ENCODE results near the gene EPB41L5. TPM values are rescaled to one million over a fixed set of nuclear protein-coding genes. Genes with fewer than 3 reads are reported as not detected.

EPB41L5 gene
- polyA plus RNA-seq, 1 donor (not counting 4 experiments of a cell fraction or from before 2014, with no cell fraction given), result 17.8 TPM

- H3K4me1 ChIP-seq (ENCODE audit: control insufficient read depth, extremely low read depth, insufficient read depth, low read length), result no peaks in the 10 kb centered on the region
- dilution Hi-C loops (cut with MboI; ENCODE audit: extremely low pct_ligation_motif_present, low sequenced_read_pairs), result no loop called here
- FAIRE-seq, result no peak
Measured at GRCh38 chr2:120140866-120141265, 128.0 kb downstream of the EPB41L5 start.

DNA sequence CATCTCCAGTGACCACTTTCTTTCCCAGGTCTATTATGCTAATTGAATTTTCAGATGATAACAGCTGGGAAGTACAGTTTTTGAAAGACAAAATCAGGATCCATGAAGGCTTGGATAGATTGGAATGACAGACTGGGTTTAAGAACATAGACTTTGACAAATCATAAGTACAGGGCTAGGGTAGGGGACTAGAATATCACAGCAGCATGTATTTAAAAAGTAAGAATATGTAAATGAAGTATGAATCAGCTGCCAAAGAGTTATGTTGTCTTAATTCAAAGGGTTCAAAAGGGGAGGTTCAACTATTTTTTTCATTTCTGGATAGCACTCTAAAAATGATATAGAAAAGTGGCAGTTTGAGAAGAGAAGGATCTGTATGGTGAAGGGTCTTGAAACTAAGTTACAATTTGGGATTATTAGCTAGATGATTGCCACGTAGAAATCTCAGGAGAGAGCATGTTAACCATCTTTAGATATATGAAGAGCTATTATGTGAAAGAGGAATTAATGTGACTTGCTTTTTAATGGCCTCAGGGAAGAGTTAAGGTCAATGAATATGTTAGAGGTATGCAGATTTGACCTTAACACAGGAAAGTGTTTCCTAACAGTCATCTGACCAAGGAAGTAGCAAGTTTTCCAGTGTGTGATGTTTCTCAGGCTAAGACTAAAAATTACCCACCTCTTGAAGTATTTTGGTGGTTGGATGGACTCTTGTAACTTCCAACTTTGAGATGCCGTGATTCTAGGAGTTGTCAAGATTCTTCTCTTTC, 128.6 kb downstream of the EPB41L5 start:
- no peaks in the 10 kb centered on the region for H3K27me3 ChIP-seq (ENCODE audit: control insufficient read depth, extremely low read depth, insufficient read depth, low read length)
- no peaks in the 10 kb centered on the region for H3K4me1 ChIP-seq (ENCODE audit: control insufficient read depth, extremely low read depth, insufficient read depth, low read length)
- dilution Hi-C loops (cut with MboI; ENCODE audit: extremely low pct_ligation_motif_present, low sequenced_read_pairs), result no loop called here
- no peaks in the 10 kb centered on the region for H4K20me1 ChIP-seq (ENCODE audit: control insufficient read depth, extremely low read depth, insufficient read depth, low read length)
- no peak overlapping the region for H3K9ac ChIP-seq (ENCODE audit: control insufficient read depth, extremely low read depth, insufficient read depth, low read length)
- TF ChIP-seq EZH2 (IDR thresholded peaks at IDR 0.05; ENCODE audit: low read length), result no peak
- TF ChIP-seq, protein P1, sequence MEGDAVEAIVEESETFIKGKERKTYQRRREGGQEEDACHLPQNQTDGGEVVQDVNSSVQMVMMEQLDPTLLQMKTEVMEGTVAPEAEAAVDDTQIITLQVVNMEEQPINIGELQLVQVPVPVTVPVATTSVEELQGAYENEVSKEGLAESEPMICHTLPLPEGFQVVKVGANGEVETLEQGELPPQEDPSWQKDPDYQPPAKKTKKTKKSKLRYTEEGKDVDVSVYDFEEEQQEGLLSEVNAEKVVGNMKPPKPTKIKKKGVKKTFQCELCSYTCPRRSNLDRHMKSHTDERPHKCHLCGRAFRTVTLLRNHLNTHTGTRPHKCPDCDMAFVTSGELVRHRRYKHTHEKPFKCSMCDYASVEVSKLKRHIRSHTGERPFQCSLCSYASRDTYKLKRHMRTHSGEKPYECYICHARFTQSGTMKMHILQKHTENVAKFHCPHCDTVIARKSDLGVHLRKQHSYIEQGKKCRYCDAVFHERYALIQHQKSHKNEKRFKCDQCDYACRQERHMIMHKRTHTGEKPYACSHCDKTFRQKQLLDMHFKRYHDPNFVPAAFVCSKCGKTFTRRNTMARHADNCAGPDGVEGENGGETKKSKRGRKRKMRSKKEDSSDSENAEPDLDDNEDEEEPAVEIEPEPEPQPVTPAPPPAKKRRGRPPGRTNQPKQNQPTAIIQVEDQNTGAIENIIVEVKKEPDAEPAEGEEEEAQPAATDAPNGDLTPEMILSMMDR (optimal IDR thresholded peaks at IDR 0.05 in 1 of 3, IDR thresholded peaks at IDR 0.05 in 1 of 3, conservative IDR thresholded peaks at IDR 0.05 in 1 of 3; ENCODE audit: extremely low read depth in 1 of 3, insufficient read depth in 2 of 3, low read length in 3 of 3), result no peak
- no peaks in the 10 kb centered on the region for H3K9me3 ChIP-seq (ENCODE audit: control insufficient read depth, low read depth, low read length)
- no peaks in the 10 kb centered on the region for H3K36me3 ChIP-seq (ENCODE audit: control insufficient read depth in 2 of 2, extremely low read depth in 1 of 2, insufficient read depth in 2 of 2, low read length in 2 of 2)
- H3K79me2 ChIP-seq (ENCODE audit: control insufficient read depth, insufficient read depth, low read length), result no peaks in the 10 kb centered on the region
- no peaks in the 10 kb centered on the region for H3K9me1 ChIP-seq (ENCODE audit: control insufficient read depth, extremely low read depth, insufficient read depth, low read length)
- no peak overlapping the region for H3K4me3 ChIP-seq (ENCODE audit: control insufficient read depth in 2 of 3, extremely low read depth in 1 of 3, insufficient read depth in 2 of 3, low read depth in 1 of 3, low read length in 3 of 3)
- no peak overlapping the region for H3K27ac ChIP-seq (ENCODE audit: control insufficient read depth, insufficient read depth, low read length)
- FAIRE-seq (no peak), DNase-seq (ENCODE audit: low read depth, low spot score) (no peak)
- H3K4me2 ChIP-seq (ENCODE audit: control insufficient read depth, extremely low read depth, insufficient read depth, low read depth, low read length), result no peak overlapping the region
- H2AFZ ChIP-seq (ENCODE audit: control insufficient read depth, low read length), result no peak overlapping the region

More at GRCh38 chr2:120140866-120141265, 128.0 kb downstream of the EPB41L5 start:
- H2AFZ ChIP-seq (ENCODE audit: control insufficient read depth, low read length), result no peak overlapping the region
- H3K9ac ChIP-seq (ENCODE audit: control insufficient read depth, extremely low read depth, insufficient read depth, low read length), result no peak overlapping the region
- no peaks in the 10 kb centered on the region for H3K79me2 ChIP-seq (ENCODE audit: control insufficient read depth, insufficient read depth, low read length)
- H3K4me3 ChIP-seq (ENCODE audit: control insufficient read depth in 2 of 3, extremely low read depth in 1 of 3, insufficient read depth in 2 of 3, low read depth in 1 of 3, low read length in 3 of 3), result no peak overlapping the region
- no peak for DNase-seq (ENCODE audit: low read depth, low spot score)
- TF ChIP-seq EZH2 (IDR thresholded peaks at IDR 0.05; ENCODE audit: low read length), result no peak
- TF ChIP-seq, protein P1 (optimal IDR thresholded peaks at IDR 0.05 in 1 of 3, IDR thresholded peaks at IDR 0.05 in 1 of 3, conservative IDR thresholded peaks at IDR 0.05 in 1 of 3; ENCODE audit: extremely low read depth in 1 of 3, insufficient read depth in 2 of 3, low read length in 3 of 3), result no peak
- no peaks in the 10 kb centered on the region for H3K9me1 ChIP-seq (ENCODE audit: control insufficient read depth, extremely low read depth, insufficient read depth, low read length)
- no peak overlapping the region for H3K4me2 ChIP-seq (ENCODE audit: control insufficient read depth, extremely low read depth, insufficient read depth, low read depth, low read length)
- no peak overlapping the region for H3K27ac ChIP-seq (ENCODE audit: control insufficient read depth, insufficient read depth, low read length)
- H3K27me3 ChIP-seq (ENCODE audit: control insufficient read depth, extremely low read depth, insufficient read depth, low read length), result no peaks in the 10 kb centered on the region
- H3K9me3 ChIP-seq (ENCODE audit: control insufficient read depth, low read depth, low read length), result no peaks in the 10 kb centered on the region
- H3K36me3 ChIP-seq (ENCODE audit: control insufficient read depth in 2 of 2, extremely low read depth in 1 of 2, insufficient read depth in 2 of 2, low read length in 2 of 2), result no peaks in the 10 kb centered on the region
- no peaks in the 10 kb centered on the region for H4K20me1 ChIP-seq (ENCODE audit: control insufficient read depth, extremely low read depth, insufficient read depth, low read length)

All from keratinocyte (primary cell).